Measurements from ENCODE around the gene ATP8A2. TPM values are rescaled to one million over a fixed set of nuclear protein-coding genes. Genes with fewer than 3 reads are reported as not detected.

The ATP8A2 gene
- total RNA-seq, 2 experiments from 2014 or later, result 0.92 to 0.94 TPM

DNA sequence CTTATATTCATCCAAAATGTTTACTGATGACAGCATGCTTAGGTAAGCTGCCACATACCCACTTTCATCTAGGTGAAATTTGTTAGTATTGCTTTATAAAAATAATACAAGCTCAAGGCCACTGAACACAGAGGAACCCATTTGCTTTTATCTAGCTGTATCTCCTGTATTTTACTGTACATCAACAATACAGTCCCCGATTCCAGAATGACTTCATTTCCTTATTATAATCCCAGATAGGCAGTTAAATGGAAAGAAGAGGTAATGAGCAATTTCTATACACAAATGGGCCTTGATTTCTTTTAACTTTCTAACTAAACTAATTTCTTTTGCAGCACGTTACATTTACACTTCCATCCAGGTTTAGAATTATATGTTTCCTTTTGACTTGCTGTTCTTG, 593.8 kb downstream of the ATP8A2 start:
- CTCF ChIA-PET, result no interaction called here
- peaks cover 2% of the 10 kb centered on the region for H3K4me1 Mint-ChIP-seq (ENCODE audit: low read depth)

DNA sequence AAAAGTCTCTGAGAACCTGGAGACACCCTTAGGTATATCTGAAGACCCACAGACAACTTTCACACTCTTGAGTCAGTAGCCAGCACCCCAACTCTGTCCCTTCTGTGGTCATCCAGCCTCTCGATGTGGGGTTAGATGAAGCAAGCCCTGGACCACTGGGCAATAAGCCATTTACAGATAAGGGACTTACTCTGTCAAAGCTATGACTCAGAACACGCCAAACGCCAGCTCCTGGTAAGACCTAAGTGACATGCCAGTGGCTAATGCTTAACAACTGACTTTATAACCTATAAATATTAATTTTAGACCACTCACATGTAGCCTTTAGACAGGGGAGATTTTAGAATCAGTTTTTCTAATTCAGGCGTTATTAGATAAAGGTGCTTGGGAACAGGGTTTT, 594.3 kb downstream of the ATP8A2 start:
- ATAC-seq (no peak), DNase-seq (no peak)
- POLR2A ChIA-PET, result no interaction called here
- H3K27ac Mint-ChIP-seq, result no peak overlapping the region
- CTCF ChIA-PET, result no interaction called here
- TF ChIP-seq, protein P1, sequence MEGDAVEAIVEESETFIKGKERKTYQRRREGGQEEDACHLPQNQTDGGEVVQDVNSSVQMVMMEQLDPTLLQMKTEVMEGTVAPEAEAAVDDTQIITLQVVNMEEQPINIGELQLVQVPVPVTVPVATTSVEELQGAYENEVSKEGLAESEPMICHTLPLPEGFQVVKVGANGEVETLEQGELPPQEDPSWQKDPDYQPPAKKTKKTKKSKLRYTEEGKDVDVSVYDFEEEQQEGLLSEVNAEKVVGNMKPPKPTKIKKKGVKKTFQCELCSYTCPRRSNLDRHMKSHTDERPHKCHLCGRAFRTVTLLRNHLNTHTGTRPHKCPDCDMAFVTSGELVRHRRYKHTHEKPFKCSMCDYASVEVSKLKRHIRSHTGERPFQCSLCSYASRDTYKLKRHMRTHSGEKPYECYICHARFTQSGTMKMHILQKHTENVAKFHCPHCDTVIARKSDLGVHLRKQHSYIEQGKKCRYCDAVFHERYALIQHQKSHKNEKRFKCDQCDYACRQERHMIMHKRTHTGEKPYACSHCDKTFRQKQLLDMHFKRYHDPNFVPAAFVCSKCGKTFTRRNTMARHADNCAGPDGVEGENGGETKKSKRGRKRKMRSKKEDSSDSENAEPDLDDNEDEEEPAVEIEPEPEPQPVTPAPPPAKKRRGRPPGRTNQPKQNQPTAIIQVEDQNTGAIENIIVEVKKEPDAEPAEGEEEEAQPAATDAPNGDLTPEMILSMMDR (IDR thresholded peaks at IDR 0.05), result no peak
- peaks cover 5% of the 10 kb centered on the region for H3K4me1 Mint-ChIP-seq (ENCODE audit: low read depth)
- H3K27me3 Mint-ChIP-seq, result no peaks in the 10 kb centered on the region
- intact Hi-C loops (cut with micrococcal nuclease), result no loop called here
- no peak overlapping the region for H3K4me3 Mint-ChIP-seq
- no peaks in the 10 kb centered on the region for H3K9me3 Mint-ChIP-seq
- no peaks in the 10 kb centered on the region for H3K36me3 Mint-ChIP-seq (ENCODE audit: low read depth)

More for the DNA sequence above, 593.8 kb downstream of the ATP8A2 start:
- TF ChIP-seq, protein P1 (IDR thresholded peaks at IDR 0.05), result no peak
- POLR2A ChIA-PET, result no interaction called here
- ATAC-seq (no peak), DNase-seq (no peak)
- no peak overlapping the region for H3K4me3 Mint-ChIP-seq
- no peaks in the 10 kb centered on the region for H3K27me3 Mint-ChIP-seq
- H3K27ac Mint-ChIP-seq, result no peak overlapping the region
- no peaks in the 10 kb centered on the region for H3K9me3 Mint-ChIP-seq
- H3K36me3 Mint-ChIP-seq (ENCODE audit: low read depth), result no peaks in the 10 kb centered on the region
- intact Hi-C loops (cut with micrococcal nuclease), result no loop called here

DNA sequence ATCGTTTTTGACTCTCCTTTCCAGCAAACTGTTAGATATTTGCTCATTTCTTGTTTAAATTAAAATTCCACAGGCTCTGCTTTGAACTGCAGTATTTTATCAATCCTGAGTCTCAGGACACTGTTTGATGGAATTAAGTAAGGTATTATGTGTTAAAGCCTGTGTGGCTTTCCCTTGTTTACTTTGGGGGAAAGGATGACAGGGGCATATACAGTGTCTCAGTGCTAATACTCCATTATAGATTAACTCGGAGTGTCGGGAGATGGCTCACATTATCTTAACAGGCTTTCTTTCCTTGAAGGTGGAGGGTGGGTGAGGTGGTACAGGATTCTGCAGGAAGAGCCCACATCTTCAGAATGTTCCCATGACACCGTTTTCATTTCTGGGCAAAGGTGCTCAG, 595.4 kb downstream of the ATP8A2 start:
- ATAC-seq, result no peak
- ChIA-PET CTCF (no interaction called here), POLR2A (no interaction called here)
- Mint-ChIP-seq H3K9me3 (no peaks in the 10 kb centered on the region), H3K4me1 (ENCODE audit: low read depth) (peaks cover 14% of the 10 kb centered on the region), H3K27me3 (no peaks in the 10 kb centered on the region), H3K36me3 (ENCODE audit: low read depth) (no peaks in the 10 kb centered on the region), H3K27ac (no peak overlapping the region), H3K4me3 (no peak overlapping the region)
- DNase-seq, result no peak
- TF ChIP-seq, protein P1 (IDR thresholded peaks at IDR 0.05), result no peak
- intact Hi-C loops (cut with micrococcal nuclease), result no loop called here

DNA sequence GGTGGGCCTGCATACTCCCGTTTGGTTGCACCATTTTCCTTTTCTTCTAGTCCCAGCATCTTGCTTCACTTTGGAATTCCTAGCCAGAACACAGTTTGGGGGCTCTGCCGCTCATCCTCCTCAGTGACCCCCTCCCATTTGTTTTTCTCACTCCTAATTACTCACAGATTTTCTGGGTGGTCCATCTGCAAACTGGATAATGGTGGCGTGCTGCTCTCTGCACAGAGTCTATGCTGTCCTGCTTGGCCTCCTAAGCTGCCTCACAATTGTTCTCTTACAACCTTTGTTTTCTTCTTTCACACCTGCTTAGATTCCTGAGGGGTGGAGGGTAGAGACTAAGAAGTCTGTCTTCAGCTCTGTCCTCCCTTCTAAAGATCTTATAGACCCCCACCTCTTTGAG, 599.3 kb downstream of the ATP8A2 start:
- TF ChIP-seq, protein P1 (IDR thresholded peaks at IDR 0.05), result no peak
- ChIA-PET POLR2A (interaction anchor here (1.1 kb wide), 1 partner anchor 952 kb away, joined by 3 read pairs; no protein-coding TSS in a partner anchor), CTCF (interaction anchor here (1.7 kb wide), 1 partner anchor 20 kb away, joined by 3 read pairs; no protein-coding TSS in a partner anchor)
- Mint-ChIP-seq H3K27ac (peak overlapping the region; percentile 9), H3K4me3 (no peak overlapping the region), H3K9me3 (no peaks in the 10 kb centered on the region), H3K4me1 (ENCODE audit: low read depth) (peaks cover 42% of the 10 kb centered on the region), H3K36me3 (ENCODE audit: low read depth) (no peaks in the 10 kb centered on the region), H3K27me3 (no peaks in the 10 kb centered on the region)
- ATAC-seq (peak; percentile 20), DNase-seq (no peak)
- intact Hi-C loops (cut with micrococcal nuclease), result no loop called here

DNA sequence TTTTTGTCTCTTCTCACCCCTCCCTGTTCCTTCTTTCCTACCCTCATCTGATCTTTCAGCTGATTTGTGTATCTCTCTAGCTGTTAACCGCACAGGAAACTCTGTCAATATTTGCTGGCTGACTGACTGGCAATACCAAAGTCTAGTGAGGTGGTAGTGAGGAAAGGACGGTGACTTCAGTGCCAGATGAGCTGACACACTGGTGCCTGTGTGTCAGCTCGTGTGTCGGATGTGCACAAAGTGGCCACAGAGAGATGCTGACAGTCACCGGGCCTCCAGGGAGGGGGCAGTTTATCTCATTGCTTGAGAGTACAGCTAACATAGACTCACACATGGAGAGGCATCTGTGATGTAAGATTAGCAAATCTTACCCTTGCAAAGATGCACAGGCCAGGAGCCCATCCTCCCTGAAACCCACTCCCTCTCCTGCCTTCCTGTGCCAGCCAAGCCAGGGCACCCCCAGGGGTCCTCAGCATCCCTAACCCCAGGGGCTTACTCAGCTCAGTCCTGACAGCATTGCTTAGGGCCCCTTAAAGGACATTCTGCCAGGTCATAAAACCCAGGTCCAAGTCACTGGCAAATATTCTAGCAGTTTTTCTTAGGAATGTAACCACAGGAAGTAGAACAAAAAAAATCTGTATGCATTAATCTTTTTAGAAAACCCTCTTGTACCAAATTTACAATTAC, 599.8 kb downstream of the ATP8A2 start:
- ChIA-PET CTCF (interaction anchor here (1.7 kb wide), 1 partner anchor 20 kb away, joined by 3 read pairs; no protein-coding TSS in a partner anchor), POLR2A (interaction anchor here (1.1 kb wide), 1 partner anchor 952 kb away, joined by 3 read pairs; no protein-coding TSS in a partner anchor)
- Mint-ChIP-seq H3K27ac (peak overlapping the region; percentile 9), H3K27me3 (no peaks in the 10 kb centered on the region), H3K4me3 (no peak overlapping the region), H3K4me1 (ENCODE audit: low read depth) (peaks cover 42% of the 10 kb centered on the region), H3K36me3 (ENCODE audit: low read depth) (no peaks in the 10 kb centered on the region), H3K9me3 (no peaks in the 10 kb centered on the region)
- intact Hi-C loops (cut with micrococcal nuclease), result no loop called here
- DNase-seq, result peak; percentile 63
- peak; percentile 94 for ATAC-seq
- TF ChIP-seq, protein P1 (IDR thresholded peaks at IDR 0.05), result no peak
